Thyroid gland (tissue), 4 donors: ENCODE measurements around the gene ABCG8.

Experiments
- POLR2A ChIP-seq, 2 donors: fragments of 450-650 bp; IDR thresholded peaks; one replicate each; pipeline ENCODE4 v1.6.1; 2017; ENCODE audit warnings: antibody characterized with exemption in 2 of 2, mild to moderate bottlenecking in 2 of 2, moderate library complexity in 1 of 2
- TF ChIP-seq, protein P1 (sequence below), 6 experiments: fragments of 200-600 bp in 3 of 6; fragments of 450-650 bp in 3 of 6; sonication (generic) in 3 of 6; IDR thresholded peaks; one replicate each; pipeline ENCODE4 v1.5.1; 2016 to 2019; ENCODE audit warnings: antibody characterized with exemption in 6 of 6, mild to moderate bottlenecking in 2 of 6, inconsistent platforms in 1 of 6, moderate library complexity in 1 of 6

DNA sequence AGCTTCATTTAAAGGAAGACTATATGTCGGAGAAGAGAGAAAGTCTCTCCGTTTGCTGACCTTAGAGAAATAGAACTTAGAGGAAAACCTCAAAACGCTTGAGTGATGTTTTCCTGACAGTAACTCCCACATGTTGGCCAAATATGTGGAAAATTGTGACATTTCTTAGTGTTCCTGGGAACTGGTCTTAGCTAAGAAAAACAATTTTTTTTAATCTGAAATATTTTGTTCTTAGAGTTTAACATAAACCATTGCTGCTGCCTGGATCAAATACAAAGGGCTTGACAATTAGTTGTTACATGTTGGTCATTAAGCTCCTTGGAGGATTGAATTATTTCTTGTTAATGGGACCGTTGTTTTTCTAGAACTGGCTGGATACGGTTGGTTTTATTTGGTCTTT is 48.6 kb upstream of the ABCG8 start:
- TF ChIP-seq, protein P1, sequence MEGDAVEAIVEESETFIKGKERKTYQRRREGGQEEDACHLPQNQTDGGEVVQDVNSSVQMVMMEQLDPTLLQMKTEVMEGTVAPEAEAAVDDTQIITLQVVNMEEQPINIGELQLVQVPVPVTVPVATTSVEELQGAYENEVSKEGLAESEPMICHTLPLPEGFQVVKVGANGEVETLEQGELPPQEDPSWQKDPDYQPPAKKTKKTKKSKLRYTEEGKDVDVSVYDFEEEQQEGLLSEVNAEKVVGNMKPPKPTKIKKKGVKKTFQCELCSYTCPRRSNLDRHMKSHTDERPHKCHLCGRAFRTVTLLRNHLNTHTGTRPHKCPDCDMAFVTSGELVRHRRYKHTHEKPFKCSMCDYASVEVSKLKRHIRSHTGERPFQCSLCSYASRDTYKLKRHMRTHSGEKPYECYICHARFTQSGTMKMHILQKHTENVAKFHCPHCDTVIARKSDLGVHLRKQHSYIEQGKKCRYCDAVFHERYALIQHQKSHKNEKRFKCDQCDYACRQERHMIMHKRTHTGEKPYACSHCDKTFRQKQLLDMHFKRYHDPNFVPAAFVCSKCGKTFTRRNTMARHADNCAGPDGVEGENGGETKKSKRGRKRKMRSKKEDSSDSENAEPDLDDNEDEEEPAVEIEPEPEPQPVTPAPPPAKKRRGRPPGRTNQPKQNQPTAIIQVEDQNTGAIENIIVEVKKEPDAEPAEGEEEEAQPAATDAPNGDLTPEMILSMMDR (IDR thresholded peaks at IDR 0.05): no peak
- no peak for TF ChIP-seq POLR2A (IDR thresholded peaks at IDR 0.05)
